ENCODE data around the gene NDC80. TPM values are rescaled to one million over a fixed set of nuclear protein-coding genes. Genes with fewer than 3 reads are reported as not detected.

NDC80 gene
- polyA plus RNA-seq, 1 donor (not counting 4 experiments of a cell fraction or from before 2014, with no cell fraction given), result 11.5 TPM

DNA sequence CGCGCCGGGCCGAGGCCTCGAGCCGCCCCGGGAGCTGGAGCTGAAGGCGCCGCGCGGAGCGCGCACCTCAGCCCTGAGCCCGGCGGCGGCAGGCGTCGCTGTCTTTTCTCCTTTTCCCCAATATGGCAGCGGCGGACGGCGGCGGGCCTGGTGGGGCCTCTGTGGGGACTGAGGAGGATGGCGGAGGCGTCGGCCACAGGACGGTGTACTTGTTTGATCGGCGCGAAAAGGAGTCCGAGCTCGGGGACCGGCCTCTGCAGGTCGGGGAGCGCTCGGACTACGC is 84.5 kb downstream of the NDC80 start:
- dilution Hi-C loops (cut with MboI; ENCODE audit: extremely low pct_ligation_motif_present, low sequenced_read_pairs), result no loop called here
- Histone ChIP-seq H3K9ac (ENCODE audit: control insufficient read depth, extremely low read depth, insufficient read depth, low read length) (peak overlapping the region; percentile 92), H3K27ac (ENCODE audit: control insufficient read depth, insufficient read depth, low read length) (peak overlapping the region; percentile 83), H3K9me3 (ENCODE audit: control insufficient read depth, low read depth, low read length) (no peaks in the 10 kb centered on the region), H3K4me2 (ENCODE audit: control insufficient read depth, extremely low read depth, insufficient read depth, low read depth, low read length) (peak overlapping the region; percentile 82), H3K4me3 (ENCODE audit: control insufficient read depth in 2 of 3, extremely low read depth in 1 of 3, insufficient read depth in 2 of 3, low read depth in 1 of 3, low read length in 3 of 3) (peak overlapping the region; percentile 76 to 93 (median 92)), H2AFZ (ENCODE audit: control insufficient read depth, low read length) (peak overlapping the region; percentile 83), H3K9me1 (ENCODE audit: control insufficient read depth, extremely low read depth, insufficient read depth, low read length) (no peaks in the 10 kb centered on the region), H3K4me1 (ENCODE audit: control insufficient read depth, extremely low read depth, insufficient read depth, low read length) (peaks cover 19% of the 10 kb centered on the region), H3K27me3 (ENCODE audit: control insufficient read depth, extremely low read depth, insufficient read depth, low read length) (no peaks in the 10 kb centered on the region), H3K79me2 (ENCODE audit: control insufficient read depth, insufficient read depth, low read length) (peaks cover 49% of the 10 kb centered on the region), H3K36me3 (ENCODE audit: control insufficient read depth in 2 of 2, extremely low read depth in 1 of 2, insufficient read depth in 2 of 2, low read length in 2 of 2) (no peaks in the 10 kb centered on the region), H4K20me1 (ENCODE audit: control insufficient read depth, extremely low read depth, insufficient read depth, low read length) (peaks cover 3% of the 10 kb centered on the region)
- TF ChIP-seq EZH2 (IDR thresholded peaks at IDR 0.05; ENCODE audit: low read length), result no peak
- TF ChIP-seq, protein P1, sequence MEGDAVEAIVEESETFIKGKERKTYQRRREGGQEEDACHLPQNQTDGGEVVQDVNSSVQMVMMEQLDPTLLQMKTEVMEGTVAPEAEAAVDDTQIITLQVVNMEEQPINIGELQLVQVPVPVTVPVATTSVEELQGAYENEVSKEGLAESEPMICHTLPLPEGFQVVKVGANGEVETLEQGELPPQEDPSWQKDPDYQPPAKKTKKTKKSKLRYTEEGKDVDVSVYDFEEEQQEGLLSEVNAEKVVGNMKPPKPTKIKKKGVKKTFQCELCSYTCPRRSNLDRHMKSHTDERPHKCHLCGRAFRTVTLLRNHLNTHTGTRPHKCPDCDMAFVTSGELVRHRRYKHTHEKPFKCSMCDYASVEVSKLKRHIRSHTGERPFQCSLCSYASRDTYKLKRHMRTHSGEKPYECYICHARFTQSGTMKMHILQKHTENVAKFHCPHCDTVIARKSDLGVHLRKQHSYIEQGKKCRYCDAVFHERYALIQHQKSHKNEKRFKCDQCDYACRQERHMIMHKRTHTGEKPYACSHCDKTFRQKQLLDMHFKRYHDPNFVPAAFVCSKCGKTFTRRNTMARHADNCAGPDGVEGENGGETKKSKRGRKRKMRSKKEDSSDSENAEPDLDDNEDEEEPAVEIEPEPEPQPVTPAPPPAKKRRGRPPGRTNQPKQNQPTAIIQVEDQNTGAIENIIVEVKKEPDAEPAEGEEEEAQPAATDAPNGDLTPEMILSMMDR (optimal IDR thresholded peaks at IDR 0.05 in 1 of 3, IDR thresholded peaks at IDR 0.05 in 1 of 3, conservative IDR thresholded peaks at IDR 0.05 in 1 of 3; ENCODE audit: extremely low read depth in 1 of 3, insufficient read depth in 2 of 3, low read length in 3 of 3), result no peak
- no peak for FAIRE-seq
- DNase-seq (ENCODE audit: low read depth, low spot score), result no peak

DNA sequence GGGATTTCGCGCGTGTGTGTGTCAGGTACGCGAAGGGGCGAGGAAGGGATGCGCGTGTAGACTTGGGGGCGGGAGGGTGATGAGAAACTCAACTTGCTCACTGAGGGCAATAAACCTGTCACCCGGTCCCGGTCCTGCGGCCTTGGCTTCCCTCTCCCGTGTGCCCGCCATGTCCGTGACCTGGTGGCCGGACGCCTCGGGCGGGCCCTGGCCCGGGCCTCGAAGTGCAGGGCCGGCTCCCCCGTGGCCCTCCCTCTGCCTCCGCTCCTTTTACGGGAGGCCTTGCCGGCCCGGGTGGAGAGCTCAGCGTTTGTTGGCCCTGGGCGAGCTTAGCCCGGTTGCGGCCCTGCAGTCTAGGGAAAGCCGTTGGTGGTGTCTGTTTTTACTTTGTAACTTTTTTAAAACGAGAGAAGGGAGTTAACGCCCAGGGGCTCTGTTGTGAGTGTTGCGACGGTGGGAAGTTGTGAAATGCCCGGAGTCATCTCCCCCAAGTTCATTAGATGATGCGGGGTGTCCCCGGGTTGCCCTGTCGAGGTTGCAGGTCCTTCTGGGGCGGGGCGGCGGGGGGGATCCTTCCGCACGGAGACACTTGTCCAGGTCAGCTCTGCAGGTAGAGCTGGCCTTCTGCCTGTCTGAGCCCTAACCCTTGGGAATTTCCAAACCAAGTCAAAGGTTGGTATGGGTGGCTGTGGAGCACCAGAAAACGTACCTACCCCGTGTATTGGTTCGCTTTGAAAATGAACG is 85.1 kb downstream of the NDC80 start:
- no peaks in the 10 kb centered on the region for H3K9me1 ChIP-seq (ENCODE audit: control insufficient read depth, extremely low read depth, insufficient read depth, low read length)
- H3K79me2 ChIP-seq (ENCODE audit: control insufficient read depth, insufficient read depth, low read length), result peaks cover 52% of the 10 kb centered on the region
- dilution Hi-C loops (cut with MboI; ENCODE audit: extremely low pct_ligation_motif_present, low sequenced_read_pairs), result no loop called here
- peak overlapping the region; percentile 83 for H3K27ac ChIP-seq (ENCODE audit: control insufficient read depth, insufficient read depth, low read length)
- H3K36me3 ChIP-seq (ENCODE audit: control insufficient read depth in 2 of 2, extremely low read depth in 1 of 2, insufficient read depth in 2 of 2, low read length in 2 of 2), result no peaks in the 10 kb centered on the region
- H4K20me1 ChIP-seq (ENCODE audit: control insufficient read depth, extremely low read depth, insufficient read depth, low read length), result peaks cover 3% of the 10 kb centered on the region
- peak overlapping the region; percentile 92 for H3K9ac ChIP-seq (ENCODE audit: control insufficient read depth, extremely low read depth, insufficient read depth, low read length)
- DNase-seq (ENCODE audit: low read depth, low spot score), result no peak
- no peak for TF ChIP-seq EZH2 (IDR thresholded peaks at IDR 0.05; ENCODE audit: low read length)
- TF ChIP-seq, protein P1 (optimal IDR thresholded peaks at IDR 0.05 in 1 of 3, IDR thresholded peaks at IDR 0.05 in 1 of 3, conservative IDR thresholded peaks at IDR 0.05 in 1 of 3; ENCODE audit: extremely low read depth in 1 of 3, insufficient read depth in 2 of 3, low read length in 3 of 3), result no peak
- peaks cover 19% of the 10 kb centered on the region for H3K4me1 ChIP-seq (ENCODE audit: control insufficient read depth, extremely low read depth, insufficient read depth, low read length)
- no peaks in the 10 kb centered on the region for H3K27me3 ChIP-seq (ENCODE audit: control insufficient read depth, extremely low read depth, insufficient read depth, low read length)
- no peaks in the 10 kb centered on the region for H3K9me3 ChIP-seq (ENCODE audit: control insufficient read depth, low read depth, low read length)
- FAIRE-seq, result no peak
- peak overlapping the region; percentile 76 to 93 (median 92) for H3K4me3 ChIP-seq (ENCODE audit: control insufficient read depth in 2 of 3, extremely low read depth in 1 of 3, insufficient read depth in 2 of 3, low read depth in 1 of 3, low read length in 3 of 3)
- peak overlapping the region; percentile 82 for H3K4me2 ChIP-seq (ENCODE audit: control insufficient read depth, extremely low read depth, insufficient read depth, low read depth, low read length)
- H2AFZ ChIP-seq (ENCODE audit: control insufficient read depth, low read length), result peak overlapping the region; percentile 83

Data from keratinocyte (primary cell).